Hindlimb muscle (tissue), 1 donor: ENCODE results near the gene MYO5C. TPM values are rescaled to one million over a fixed set of nuclear protein-coding genes. Genes with fewer than 3 reads are reported as not detected.

Source experiments
- DNase-seq: peaks from one replicate; pipeline ENCODE4 v3.0.0-alpha.2; 2013
- polyA plus RNA-seq: library from polyadenylated mRNA; unstranded; fragments of 120-200 nt; gene quantifications from one replicate; pipeline ENCODE4 v1.2.1, GENCODE V29; 2013; ENCODE audit not compliant: insufficient read length

The MYO5C gene
- polyA plus RNA-seq, 1 donor, result 9.4 TPM

DNA sequence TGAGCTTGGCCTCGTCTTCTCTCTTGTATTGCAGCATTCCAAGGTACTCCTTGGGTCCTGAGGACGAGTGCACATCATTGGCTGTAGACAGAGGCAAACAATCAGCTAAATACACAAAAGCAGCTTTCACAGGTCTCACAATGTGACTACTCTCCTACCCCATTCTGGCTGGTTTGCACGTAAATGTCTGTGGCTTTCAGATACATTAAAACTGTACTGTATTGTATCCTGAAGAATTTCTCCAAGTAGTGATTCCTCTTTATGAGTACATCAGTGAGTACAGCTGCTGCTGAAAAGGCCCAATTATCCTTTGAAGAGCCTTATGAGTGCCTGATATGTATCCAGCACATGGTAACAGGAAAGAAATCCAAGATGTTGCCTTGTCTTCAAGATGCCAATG is 82.4 kb downstream of the MYO5C start:
- DNase-seq, result no peak

DNA sequence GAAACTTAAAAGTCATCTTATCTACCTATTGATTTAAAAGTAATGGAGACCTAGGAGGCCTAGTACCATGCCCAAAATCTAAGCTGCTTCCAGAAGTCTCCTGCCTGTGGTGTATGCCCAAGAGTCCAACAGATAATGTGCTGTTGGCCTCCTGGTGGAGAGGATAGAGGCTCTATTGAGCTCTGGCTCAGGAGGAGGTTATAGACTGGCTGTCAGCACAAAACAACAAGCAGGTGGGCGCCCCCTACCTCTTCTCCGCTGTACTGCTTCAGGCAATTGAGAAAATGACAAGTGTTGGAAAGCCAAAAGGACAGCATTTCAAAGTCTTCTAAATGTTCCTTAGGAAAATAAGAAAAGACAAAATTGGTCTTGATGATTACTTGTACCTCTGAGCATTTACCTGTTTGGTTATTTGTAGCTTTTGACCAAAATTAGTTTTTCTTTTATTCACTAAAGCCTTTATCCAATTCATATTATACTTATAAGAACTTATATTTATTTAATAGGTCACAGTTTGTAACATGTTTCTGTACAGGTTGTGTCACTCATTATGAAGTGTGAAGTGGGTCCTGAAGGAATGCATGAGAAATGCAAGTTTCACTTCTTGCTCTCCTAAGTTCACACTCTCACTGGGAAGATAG is 87.2 kb downstream of the MYO5C start:
- DNase-seq, result no peak

DNA sequence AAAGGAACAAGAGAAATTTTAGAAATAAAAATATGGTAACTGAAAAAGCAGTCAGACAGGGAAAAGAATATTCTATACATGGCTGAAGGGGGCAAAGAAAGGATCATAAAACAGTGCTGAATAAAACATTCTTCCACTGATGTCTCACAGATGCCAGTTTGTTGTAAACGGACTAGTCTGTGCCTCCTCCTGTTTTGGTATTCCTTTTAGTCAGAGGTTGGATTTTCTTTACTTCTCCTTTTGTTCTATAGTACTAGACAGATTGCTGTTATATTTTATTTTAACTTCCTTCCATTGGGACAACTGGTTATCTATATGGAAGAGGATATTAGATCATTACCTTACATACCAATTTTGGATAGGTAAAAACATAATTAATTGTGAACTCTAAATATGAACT is 88.4 kb downstream of the MYO5C start:
- DNase-seq, result no peak

DNA sequence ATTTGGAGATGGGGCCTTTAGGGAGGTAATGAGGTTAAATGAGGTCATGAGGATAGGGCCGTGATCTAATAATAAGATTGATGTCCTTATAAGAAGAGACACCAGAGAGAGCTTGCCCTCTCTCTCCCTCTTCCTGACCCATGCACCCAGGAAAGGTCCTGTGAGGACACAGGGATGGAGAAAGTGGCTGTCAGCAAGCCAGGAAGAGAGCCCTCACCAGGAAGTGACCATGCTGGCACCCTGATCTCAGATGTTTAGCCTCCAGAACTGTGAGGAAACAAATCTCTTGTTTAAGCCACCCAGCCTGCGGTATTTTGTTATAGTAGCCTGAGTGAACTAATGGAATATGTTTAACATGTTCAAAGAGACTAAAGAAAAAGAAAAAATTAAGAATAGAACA is 89.2 kb downstream of the MYO5C start:
- no peak for DNase-seq

DNA sequence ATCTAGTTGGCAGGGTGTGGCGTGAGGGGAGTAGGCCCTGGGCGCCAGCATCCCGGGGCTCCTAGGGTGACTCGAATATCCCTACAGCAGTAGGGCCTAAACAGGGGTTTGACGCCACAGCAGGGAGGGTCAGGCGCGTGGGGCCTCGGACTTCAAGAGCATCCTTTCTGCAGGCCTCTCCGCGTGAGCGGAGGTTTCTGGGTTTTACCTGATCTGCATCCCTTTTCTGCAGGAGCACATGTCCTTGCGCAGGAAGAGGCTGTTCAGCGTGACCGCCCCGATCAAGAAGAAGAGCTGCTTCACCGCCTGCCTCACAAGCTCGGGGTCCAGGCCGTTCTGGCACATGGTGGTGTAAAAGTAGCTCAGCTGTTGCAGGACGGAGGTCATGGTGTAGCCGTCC is 90.9 kb downstream of the MYO5C start:
- DNase-seq, result no peak

DNA sequence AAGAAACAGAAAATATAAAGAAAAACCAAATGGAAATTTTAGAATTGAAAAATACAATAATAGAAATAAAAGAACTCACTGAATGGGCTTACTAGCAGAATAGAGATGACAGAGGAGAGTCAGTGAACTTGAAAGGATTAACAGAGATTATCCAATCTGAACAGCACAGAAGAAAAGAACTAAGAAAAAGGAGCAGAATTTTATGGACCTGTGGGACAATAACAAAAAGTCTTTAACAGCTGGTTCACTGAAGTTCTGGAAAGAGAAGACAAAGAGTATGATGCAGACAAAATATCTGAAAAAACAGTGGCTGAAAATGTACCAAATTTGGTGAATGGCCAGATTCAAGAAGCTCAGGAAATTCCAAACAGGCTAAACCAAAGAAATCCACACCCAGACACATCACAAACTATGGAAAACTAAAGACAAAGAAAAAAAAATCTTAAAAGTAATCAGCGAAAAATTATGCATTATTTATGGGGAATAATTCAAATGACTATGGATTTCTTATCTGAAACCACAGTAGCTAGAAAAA is 94.7 kb downstream of the MYO5C start:
- DNase-seq, result no peak

DNA sequence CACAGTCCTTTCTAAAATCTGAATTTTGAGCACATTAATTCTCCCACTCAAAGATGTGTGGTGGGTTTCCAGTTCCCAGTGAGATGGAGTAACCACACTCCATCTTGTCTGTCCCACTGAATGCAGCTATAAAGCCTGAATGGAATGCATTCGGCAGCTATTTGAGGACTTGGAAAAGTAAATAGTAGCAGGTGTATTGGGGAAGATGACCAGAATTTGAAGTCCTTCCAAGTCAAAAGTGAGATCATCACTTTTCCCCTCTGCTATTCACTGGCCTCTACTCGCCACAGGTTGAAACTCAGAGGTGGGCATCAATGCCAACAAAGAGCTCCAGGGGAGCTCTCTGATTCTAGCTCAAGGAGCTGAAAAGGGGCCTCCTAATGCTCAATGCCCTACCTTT is 96.3 kb downstream of the MYO5C start:
- no peak for DNase-seq

DNA sequence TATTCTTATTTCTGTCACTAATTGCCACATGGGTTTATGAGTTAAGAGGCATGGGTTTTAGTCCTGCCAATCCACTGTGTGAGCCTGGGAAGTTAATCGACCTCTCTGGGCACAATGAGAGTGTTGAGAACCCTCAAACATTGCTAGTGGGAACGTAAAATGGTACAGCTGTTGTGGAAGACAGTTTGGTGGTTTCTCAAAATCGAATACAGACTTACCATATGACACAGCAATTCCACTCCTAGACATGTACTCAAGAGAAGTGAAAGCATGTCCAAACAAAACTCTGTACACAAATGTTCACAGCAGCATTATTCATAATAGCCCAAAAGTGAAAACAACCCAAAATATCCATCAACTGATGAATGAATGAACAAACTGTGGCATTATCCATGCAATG is 98.7 kb downstream of the MYO5C start:
- DNase-seq, result no peak

DNA sequence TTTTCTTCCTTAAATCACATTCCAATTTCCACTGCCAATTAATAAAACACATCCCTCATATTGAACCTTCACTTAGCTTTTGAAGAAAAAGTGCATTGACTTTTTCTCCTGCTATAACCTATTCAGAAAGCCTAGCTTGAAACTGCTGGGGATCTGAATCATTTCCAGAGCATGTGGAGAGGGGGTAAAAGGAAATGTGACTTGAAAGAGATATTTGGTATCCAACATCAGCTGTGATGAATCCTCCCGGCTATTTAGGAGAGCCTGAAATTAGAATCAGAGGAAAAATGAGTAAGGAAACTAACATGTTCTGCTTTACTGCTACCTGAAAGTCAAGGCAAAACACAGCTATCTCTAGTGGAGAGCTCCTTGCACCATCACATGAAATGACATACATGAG is 101.8 kb downstream of the MYO5C start:
- no peak for DNase-seq

DNA sequence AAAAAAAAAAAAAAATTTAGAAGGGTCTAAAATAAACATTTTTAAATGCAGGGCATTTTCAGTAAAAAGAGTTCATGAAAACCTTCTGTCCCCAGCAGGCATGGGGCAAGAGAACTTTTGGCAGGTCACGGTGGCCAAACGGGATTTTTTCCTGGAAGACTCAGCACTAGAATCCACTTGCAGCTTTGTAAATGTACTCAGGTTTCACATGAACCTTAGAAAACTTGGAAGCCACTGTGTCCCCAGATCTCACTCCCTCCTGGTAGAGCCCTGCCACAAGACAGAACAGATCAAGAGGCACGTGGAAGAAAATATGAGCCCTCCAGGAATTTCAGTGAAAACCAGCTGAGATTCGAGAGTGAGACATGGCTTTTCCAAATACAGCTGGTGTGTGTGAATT is 102.3 kb downstream of the MYO5C start:
- no peak for DNase-seq

DNA sequence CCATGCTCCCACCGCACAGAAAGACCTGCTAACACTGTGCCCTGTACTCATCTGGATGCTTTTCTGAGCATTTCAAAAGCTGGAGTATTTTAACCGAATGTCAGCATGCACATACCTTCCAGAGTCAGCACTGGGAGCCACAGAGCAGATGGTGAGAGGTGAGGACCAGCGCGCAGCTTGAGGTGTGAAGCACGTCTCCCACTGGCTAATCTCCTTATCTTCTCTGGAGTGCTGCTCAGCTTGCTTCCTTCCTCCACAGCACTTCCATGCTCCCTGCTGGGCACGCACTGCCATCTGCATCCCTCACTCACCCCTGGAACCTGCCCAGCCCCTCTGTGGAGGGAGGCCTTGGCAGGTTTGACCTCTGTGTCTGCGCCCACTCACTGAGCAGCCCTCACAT is 104.4 kb downstream of the MYO5C start, which contains the start of gene GNB5:
TSS of gene GNB5 (minus strand) at position 186 of the 400 bp plus-strand sequence. CDS start 6,716 bp downstream, outside the sequence.
- DNase-seq, result no peak

DNA sequence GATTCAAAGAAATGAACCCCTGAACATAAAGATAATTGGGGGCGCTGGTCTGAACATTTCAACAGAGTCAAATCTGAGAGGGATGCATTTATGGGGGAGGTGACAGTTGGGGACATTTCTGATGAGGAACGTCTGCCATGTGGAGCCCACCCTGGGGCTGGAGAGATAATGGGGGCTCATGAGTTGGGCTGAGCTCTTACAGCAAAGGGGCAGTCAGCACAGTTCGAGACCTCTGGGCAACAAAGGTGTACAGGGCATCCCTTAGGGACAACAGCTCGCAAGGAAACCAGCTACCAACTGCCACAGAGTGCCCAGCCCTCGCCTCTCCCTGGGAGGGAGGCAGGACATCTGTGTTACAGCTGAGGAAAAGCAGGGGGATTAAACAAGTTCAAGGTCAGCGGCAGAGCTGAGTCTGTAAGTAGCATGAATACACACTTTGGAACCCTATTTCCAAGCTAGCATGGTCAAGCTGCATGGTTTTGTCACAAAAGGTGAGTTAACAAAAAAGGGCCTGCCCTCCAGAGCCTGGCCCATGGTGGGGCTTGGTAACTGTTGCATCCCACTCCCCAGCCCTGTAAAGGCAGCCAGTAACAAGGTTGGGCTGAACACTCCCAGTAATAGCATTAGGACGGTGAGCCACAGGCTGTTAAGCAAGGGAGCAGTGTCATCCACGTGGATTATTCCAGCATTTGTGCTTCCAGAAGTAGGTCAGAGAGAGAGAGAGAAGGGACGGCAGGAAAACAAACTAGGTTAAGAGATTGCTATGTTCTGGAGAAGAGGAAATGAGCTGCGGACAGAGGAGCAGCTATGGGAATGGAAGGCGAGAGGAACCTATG is 108.7 kb downstream of the MYO5C start:
- DNase-seq, result no peak

DNA sequence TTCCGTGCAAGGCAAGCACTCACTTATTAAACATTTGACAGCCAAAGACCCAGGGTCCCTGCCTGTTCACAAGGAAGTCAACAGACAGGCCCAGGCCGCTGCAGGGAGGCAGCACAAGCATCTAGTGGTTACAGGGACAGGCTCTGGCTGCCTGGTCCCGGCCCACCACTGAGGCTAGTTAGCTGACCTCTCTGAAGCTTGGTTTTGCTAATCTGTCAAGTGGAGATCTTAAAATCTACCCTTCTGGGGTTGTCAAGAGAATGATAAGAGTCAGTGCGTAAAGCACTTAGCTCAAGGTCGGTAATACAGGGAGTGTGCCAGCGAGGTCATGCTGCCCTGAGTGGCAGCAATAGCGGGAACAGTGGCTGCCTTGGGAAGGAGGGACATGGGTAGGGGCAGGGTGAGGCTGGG is 110.4 kb downstream of the MYO5C start:
- DNase-seq, result no peak

DNA sequence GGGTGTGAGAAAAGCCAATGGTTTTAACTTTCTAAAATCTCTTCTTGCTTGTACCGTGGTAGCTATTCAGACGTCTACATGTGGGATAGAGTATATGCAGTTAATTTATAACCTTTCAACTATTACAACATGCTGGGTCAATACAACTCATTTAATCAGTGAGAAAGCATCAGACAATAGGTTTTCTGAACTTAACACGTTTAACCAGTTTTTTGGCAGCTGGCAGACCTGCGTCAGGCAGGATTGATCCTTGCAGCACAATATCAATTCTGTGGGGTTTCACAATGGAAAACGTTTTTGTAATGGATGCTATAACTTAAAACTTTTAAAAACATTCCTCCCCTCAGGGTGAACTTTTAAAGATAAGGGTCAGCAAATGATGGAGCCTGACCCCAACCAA is 110.9 kb downstream of the MYO5C start:
- DNase-seq, result no peak

DNA sequence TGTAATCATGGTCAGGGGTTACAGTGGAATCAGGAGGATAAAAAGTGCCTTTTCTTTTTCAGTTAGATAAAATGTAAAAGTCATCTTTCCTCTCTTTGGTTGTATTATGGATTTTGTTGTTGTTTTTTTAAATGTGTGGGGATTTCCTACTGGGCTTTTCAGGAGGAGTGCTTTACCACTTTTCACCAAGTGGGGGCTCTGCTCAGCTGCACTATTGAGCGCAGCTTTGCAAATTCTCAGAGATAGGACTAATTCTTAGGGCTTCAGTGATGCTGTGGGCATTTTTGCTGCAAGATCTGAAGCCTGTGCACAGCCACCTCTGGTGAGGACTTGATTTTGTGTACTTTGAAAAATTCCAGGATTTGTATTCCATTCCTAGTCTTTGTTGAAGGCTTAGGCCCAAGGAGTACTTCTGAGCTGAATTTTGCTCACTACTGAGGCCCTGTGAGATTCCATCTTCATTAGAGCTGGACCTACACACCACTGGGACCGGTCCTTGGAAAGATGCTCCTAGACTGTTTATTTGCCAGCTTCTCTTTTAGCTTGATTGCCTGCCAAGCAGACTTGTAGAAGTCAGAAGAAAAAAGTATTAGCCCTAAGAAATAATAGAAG is 111.9 kb downstream of the MYO5C start:
- no peak for DNase-seq

DNA sequence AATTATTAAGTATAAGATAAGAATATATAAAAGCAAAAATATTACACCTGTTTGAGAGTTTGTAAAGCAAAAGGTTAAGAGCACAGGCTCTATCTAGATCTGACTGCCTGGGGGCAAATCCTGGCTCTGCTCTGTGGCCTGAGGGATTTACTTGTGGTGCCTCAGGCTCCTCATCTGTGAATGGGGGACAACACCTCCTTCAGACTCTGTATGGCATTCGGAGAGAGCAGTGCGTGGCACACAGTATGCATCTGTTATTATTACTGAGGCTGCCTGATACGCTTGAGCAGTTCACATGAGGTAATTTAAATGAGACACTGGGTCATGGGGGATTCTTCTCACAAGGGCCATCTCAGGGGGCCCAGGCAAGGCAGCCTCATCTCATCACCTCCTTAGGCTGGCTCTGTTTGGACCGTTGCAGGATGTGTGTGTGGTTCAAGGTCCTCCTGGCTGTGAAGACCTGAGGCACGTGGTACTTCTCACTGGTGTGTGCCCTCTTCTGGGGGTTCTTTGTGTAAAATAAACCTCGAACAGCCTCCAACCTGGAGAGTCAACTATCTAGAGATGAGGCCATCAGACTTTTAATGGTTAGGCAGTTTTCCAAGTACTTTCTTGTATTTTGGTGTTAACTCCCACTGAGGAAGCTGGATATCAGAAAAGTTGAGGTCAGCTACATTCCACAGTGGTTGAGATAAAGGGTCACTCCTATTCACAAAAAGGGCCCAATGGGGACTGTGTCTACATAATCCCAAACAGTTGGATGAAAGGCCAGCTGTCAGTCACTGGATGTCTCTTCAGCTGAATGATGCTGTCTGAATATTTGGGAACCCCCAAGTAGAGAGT is 113.4 kb downstream of the MYO5C start:
- no peak for DNase-seq

DNA sequence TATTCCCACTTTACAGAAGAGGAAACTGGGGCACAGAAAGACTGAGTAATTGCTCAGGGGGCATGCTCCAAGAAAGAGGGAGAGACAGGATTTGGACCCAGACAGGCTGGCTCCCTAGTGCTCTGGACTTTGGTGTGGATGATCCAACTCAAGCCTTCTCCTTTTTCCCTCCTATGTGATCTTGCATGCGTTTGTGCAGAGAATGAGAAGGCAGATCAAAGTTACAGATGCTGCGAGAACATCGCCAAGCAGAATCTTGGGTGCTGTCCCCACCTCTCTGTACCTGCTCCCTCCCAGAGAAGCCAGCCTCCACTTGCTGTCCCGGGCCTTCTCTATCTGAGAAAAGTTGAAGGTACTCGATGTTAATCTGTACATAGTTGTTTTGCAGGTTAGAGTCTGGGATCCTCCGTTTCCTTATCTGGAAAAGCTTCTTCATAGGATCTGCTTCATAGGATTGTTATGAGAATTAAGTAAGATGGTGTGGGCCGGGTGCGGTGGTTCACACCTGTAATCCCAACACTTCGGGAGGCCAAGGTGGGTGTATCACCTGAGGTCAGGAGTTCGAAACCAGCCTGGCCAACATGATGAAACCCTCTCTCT is 114.7 kb downstream of the MYO5C start:
- DNase-seq, result no peak

DNA sequence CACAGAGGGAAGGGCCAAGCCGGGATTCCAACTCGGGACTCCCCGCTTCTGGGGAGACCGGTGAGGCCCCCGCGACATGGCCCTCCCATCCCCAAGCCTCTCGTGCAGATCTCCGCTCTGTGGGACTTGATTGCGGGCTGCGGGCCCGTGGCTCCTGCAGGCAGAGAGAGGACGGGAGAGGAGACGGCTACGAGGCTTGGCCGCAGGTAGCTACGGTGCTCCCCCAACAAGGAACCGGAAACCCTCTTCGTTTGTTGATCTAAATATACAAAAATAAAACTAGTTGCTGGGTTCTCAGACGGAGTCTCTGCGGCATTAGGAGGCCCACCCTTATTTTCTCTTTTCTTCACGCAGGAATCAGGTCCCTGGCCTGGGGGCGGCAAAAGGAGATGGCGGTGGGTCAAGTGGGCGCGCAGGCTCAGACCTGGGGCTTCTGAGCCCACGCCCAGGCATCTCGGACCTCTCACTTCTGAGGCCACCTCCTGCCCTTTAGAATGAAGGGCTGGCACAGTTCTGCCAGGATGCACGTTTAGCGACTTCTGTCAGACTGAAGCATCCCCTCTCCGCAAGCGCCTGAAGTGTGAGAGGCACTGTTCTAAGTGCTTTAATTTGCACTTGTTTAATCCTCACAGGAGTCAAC is 115.3 kb downstream of the MYO5C start:
- no peak for DNase-seq

DNA sequence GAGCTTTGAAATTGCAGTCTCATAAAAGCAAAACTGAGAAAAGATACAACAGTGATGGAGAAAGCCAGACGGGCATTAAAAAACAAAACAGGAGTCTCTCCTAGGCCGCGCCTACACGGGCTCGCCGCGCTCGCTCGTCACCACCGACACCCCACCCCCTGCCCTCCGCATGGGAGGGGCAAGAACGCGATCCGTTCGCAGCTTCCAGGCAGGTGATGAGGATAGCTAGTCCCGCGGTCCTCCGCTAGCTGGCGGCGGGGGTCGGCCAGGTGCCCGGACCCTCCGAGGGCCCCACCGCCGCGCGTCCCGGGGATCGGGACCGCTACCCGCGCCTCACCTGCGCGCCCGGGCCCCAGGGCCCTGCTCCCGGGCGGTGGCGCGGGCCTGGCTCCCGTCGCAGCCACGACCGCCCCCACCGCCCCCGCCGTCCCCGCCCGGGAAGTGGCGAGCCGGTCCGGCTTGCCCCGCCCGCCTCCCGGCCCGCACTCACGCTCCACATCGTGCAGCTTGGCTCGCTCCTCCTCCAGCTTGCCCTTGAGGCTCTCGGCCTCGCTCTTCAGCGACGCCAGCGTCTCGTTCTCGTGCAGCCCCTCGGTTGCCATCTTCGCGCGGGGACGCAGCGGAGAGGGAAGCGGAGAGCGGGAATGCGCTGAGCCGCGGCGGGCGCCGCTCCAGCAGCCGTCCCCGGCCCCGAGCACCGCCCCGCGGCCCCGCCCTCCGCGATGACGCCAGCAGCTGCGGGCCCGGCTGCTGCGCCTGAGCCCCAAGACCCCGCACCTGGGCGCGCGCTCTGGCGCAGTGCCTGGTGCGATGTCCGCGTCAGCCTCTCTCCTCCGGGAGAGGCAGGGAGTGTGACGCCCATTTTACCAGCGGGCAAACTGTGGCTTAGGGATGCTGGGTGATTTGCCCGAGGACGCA is 116.1 kb downstream of the MYO5C start:
- peak; percentile 88 for DNase-seq

DNA sequence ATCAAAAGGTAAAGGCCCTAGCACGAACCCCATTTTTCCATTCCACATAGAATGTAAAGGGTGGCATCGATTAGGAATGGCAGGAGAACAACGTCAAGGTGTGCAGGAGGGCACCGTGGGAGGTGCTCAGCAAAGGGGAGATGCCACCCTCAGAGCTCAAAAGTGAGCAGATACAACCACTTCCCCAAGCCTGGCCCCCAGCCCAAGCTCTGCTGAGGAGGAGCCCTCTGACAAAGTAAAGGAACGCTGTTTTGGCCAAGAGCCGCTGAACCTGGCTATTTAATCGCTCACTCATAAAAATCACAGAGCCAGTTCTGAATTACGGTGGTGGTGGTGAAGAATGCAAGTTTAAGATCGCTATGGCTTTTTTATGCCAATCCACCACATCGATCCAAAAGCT is 116.8 kb downstream of the MYO5C start:
- no peak for DNase-seq
